HG02840 (cell line): ENCODE measurements around the gene GRB2.

Experiments
- ATAC-seq: cut with Tn5 transposase; IDR thresholded peaks from one replicate; pipeline ENCODE4 v1.9.1; 2021; ENCODE audit warnings: mild to moderate bottlenecking, moderate library complexity, moderate number of reproducible peaks; ENCODE audit not compliant: unreplicated experiment, low FRiP score

Gene GRB2

DNA sequence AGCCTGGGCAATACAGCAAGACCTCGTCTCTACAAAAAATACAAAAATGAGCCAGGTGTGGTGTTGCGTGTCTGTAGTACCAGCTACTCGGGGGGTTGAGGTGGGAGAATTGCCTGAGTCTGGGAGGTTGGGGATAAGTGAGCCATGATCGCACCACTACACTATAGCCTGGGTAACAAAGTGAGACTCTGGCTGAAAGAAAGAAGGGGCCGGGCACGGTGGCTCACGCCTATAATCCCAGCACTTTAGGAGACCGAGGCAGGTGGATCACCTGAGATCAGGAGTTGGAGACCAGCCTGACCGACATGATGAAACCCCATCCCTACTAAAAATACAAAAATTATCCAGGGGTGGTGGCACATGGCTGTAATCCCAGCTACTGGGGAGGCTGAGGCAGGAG is 10.5 kb upstream of the GRB2 start:
- no peak for ATAC-seq

DNA sequence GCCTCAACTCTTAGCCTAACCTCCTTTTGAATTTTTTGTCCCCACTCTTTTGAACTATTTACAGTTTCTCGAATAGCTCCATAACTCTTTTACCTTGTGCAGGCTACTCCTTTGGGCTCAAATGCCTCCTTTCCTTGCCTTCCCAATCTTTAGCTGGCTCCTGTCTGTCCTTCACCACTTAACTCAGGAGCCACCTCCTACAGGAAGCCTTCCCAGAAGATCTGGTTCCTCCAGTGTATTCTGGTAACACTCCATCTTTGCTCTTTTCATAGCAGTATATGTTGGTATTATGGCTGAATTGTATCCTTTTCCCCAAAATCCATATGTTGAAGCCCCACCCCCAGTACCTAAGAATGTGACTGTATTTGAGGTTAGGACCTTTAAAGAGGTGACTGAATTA is 9.0 kb upstream of the GRB2 start:
- ATAC-seq, result no peak

DNA sequence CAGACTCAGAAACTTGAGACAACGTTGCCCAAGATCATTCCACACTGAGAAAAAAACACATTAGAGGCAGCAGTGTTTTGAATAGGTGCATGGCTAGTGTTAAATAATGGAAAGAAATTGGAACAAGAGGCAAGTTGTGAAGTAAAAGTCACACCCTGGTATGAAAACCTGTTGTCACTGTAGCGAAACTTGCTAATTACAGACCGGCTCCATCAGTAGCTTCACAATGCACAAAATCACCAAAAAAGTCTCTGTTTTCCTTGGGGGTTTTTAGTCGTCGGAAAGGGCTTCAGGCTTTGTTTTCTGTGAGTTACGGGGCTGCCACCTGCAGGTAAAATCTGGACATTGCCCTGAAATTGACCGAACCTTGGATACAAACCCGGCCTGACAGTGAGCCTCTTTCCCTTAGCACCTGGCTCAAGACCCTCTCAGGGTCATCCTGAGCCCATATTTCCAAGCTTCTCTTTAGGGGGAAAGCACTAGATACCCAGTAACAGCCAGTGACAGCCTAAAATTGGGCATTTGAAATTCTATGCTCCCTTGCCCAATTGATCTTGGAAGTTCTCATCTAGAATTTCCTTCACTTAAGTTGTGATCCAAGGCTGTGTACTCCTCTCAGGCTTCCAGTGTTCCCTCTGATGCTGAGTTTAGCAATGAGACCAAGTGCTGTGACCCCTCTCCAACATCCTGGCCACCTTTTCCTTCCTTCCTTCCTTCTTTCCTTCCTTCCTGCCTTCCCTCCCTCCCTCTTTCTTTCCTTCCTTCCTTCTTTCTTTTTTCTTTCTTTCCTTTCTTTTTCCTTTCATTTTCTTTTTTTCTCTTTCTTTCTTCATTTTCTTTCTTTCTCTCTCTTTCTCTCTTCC is 7.2 kb upstream of the GRB2 start:
- ATAC-seq, result peak; percentile 59

DNA sequence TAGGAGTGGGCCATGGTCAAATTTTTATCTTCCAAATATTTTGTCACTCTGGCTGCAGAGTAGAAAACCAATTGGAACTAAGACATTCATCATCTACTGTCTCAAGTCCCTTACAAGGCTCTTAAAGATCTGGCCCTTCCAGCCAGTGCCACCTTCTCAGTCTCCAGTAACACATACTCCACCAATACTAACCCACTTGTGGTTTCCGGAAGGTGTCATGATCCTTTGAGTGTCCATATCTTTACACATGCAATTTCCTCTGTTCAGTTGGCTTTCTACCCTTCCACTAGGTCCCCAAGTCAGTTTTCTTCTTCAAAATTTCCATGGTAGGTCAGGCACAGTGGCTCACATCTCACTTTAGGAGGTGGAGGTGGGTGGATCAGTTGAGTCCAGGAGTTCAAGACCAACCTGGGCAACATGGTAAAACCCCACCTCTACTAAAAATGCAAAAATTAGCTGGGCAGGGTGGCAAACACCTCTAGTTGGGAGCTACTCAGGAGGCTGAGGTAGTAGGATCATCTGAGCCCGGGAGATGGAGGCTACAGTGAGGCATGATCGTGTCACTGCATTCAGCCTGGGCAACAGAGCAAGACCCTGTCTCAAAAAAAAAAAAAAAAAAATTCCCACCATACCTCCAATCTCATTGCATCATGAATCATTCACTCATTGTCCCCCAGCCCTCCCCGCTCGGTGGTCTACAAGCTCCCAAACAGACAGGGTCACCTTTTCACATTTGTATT is 6.0 kb upstream of the GRB2 start:
- ATAC-seq, result no peak

DNA sequence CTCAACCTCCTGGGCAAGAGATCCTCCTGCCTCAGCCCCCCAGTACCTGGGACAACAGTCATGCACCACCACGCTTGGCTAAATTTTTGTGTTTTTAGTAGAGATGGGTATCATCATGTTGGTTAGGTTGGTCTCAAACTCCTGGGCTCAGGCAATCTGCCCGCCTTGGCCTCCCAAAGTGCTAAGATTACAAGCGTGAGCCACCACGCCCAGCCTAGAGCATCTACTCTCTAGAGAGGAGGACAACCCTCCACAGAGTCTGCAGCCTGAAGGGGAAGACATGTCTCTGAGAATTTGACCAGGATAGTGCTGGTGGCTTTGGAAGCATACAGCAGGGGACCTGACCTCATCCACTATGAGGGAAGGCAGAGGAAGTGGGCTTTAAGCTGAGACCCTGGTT is 4.7 kb upstream of the GRB2 start:
- ATAC-seq, result no peak

DNA sequence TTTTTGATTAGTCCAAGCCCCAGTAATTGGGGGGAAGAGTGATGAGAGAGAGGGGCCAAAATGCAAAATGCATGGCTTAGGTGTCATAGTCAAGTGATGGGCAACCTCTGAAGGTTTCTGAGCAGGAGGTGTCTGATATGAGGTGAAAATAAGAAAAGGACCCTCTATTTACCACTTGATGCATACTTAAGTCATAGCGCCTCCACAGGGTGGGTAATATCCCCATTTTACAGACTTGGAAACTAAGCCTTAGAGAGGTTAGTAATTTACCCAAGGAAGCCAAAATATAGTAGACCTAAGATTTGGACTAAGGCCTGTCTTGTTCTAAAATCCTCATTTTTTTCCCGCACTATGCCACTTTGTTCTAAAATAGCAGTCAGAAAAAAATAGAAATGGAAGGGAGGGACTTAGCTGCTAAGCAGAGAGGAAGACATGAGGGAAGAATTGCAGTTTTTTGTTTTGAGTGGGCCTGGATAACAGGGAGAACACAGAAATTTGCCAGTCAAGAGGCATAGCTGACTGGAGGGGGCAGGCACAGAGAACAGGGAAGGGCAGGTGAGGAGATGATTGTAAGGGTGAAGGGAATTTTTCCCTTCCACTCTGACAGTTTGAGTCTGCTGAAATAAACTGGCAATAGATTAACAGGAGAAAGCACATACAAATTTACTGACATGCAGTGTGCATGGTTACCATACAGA is 2.3 kb upstream of the GRB2 start:
- no peak for ATAC-seq

DNA sequence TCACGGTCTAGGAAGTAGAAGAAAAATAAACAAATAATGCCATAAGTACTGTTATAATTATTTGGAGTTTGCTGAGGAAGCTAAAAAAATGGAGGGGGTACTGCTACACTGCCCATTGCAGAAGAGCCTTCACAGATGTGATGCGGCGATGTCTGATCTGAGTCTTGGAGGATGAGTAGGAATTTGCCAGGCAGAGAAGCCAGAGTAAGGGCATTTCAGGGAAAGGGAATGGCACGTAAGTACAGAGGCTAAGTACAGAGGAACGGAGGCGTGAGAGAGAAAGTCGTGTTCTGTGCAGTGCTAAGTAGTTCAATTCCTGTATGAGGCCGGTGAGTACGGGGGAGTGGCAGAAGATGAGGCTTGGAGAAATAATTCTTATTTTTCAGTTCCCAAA is 741 bp upstream of the GRB2 start:
- no peak for ATAC-seq

DNA sequence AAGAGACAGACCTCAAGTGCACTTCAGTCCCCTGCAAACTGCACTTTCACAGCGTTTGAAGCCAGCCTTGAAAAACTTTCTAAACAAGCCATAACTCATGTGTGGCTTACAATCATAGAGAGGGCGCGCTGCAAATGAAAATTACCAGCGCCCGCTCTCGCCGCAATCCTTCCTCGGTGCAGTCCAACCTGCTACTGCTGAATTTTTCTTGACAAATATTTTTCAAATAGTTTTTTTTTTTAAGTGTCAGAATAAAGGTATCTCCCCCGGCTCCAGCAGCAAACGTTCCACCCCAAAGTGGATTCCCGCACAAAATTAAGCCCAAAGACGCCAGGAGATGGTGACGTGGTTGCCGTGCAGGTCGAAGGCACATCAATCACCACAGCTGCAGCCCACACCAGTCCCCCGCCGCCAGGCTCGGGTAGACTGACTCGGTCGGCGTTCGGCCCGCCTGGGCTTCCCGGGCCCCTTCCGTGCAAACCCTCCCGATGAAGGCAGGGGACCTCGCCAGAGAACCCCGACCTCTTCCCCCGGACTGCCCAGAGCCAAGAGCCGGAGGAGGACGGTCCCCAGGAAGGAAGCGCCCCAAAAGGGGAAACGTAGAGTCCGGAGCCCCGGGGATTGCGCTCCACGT is 630 bp downstream of the GRB2 start:
- peak; percentile 25 for ATAC-seq

DNA sequence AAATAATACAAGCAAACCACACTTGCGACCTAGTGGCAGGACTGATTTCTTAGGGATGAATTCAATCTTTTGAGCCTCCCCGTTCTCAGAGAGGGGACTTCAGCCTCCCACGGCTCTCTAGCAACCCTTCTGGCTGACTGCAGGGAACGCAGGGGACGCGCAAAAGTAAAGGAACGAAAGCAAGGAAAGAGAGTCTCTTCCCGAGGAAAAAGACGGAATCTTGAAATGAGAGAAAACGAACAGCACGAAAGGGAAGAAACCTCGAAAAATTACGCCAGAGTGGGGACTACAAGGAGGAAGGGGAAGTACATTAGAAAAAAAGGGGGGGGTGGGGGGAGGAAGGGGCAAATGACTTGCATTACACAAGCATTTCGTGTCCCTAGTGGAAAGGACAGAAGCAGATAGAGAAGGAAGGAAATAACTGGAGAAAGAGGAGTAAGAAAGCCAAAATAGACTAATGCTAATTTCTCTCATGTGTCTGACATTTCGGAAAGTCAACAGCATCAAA is 1.2 kb downstream of the GRB2 start:
- ATAC-seq, result no peak

DNA sequence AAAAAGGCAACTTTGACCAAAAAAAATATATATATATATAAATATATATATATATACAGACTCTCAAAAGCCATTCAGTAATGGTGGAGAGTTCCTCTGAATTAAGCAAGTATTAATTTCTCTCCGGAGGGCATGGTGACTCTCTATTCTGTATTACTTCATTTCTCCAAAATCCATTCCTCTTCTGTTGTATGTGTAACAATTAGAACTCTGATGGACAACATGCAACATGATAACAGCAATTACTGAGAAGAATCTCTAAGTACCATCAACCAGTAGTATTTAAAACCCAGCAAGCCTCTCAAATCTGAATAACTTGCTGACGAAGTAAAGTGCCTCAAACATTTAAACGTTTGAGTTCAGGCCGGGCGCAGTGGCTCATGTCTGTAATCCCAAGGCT is 2.3 kb downstream of the GRB2 start:
- no peak for ATAC-seq

DNA sequence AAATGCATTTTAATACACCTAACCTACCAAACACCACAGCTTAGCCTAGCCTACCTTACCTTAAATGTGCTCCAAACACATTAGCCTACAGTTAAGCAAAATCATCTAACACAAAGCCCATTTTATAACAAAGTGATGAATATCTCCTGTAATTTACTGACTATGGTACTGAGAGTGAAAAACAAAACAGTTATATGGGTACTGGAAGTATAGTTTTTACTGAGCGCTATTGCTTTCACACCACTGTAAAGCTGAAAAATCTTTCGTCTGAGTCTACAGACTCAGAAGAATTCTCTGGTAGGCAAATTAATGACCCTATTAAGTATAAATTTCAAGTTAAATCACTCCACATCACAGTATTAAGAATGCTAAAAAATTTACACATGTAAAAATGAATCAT is 3.5 kb downstream of the GRB2 start:
- no peak for ATAC-seq

DNA sequence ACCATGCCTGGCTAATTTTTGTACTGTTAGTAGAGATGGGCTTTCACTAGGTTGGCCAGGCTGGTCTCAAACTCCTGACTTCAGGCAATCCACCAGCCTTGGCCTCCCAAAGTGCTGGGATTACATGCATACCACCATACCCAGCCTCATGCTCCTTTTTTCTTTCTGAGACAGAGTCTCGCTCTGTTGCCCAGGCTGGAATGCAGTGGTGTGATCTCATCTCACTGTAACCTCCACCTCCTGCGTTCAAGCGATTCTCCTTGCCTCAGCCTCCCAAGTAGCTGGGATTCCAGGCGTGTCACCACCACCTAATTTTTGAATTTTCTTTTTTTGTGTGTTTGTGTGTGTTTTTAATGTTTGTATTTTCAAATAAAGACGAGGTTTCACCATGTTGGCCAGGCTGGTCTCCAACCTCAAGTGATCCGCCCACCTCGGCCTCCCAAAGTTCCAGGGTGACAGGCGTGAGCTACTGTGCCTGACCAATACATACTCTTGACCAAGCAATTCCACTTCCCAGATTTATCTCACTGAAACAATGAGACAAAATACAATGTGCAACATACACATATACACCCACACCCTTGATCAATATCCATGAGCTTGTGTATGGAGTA is 5.0 kb downstream of the GRB2 start:
- no peak for ATAC-seq

DNA sequence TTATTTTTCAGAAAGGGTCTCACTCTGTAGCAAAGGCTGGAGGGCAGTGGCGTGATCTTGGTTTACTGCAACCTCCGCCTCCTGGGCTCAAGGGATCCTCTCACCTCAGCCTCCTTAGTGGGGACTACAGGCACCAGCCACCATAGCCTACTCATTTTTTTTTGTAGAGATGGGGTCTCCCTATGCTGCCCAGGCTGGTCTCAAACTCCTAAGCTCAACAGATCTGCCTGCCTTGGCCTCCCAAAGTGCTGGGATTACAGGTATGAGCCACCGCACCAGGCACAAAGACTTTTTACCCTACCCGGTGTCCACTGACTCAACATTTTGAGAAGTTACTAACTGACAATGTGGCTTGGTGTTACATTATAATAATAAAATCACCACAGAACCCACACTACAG is 7.2 kb downstream of the GRB2 start:
- ATAC-seq, result no peak

DNA sequence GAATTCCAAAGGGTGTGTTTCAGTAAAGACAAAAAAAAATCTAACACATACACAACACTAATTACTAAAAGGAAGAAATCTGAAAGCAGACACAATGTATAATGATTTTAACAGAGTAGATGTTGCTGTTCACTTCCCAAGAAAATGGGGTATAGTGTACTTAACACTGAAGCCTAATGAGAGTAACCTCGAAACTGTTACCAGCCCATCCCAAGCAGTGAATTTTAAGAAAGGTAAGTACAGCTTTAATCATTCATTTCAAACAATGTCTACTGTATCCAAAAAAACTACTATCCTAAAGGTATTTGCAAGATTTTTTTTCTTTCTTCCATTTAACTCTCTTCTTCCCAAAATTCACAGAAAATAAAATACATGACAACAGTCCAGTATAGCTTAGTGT is 8.3 kb downstream of the GRB2 start:
- no peak for ATAC-seq

DNA sequence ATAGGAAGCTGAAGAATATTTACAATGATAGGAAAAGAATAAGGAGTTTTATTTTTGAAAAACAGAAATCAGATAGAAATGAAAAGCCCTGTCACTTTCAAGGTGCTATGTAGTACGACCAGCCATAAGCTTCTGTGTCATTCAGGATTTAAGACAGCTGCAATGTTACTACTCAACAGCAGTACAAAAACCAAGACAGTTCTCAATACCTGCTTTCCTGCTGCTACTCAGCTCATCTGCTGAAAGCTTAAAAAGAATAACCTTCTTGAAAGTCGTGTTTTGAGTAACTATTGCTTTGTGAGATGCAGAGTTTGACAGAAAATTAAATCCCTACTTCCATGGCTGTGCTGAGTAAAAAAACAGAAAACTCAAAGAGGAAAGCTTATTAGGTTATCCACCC is 8.7 kb downstream of the GRB2 start:
- no peak for ATAC-seq

DNA sequence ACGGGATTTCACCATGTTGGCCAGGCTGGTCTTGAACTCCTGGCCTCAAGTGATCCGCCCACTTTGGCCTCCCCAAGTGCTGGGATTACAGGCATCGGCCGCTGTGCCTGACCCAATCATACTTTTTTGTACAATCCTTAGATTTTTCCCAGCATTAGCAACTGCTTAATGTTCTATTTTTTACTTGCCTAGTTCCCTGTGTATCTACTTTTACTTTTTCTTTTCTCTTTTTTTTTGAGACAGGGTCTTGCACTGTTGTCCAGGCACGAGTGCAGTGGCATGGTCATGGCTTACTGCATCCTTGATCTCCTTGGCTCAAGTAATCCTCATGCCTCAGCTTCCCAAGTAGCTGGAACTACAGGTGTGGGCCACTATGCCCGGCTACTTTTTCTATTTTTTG is 9.5 kb downstream of the GRB2 start:
- ATAC-seq, result no peak

DNA sequence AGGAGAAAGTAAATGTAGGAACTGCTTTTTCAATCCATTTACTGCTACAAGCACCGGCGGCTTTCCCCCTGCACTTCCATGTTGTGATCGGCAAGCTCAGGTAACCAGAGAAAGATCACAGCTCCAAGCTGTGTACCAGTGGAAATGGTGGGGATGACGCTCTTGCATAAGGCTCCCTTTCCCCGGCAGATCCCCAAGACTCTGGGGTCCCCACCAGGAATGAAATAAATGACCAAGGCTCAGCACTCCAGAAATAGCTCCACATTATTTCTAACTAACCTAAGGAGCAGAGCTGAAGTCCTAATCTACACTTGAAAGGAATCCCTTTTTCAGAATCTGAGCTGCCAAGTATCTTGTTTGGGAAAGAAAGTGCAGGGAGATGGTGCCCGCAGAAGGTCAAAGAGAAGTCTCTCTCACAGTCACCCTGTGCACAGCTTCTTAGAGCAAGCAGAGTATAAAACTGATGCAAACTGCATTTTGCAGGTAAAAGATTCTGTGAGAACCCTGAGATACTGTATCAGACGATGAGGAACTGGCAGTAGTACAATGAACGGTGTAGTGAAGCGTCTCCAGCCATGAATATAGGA is 11.1 kb downstream of the GRB2 start:
- ATAC-seq, result no peak

DNA sequence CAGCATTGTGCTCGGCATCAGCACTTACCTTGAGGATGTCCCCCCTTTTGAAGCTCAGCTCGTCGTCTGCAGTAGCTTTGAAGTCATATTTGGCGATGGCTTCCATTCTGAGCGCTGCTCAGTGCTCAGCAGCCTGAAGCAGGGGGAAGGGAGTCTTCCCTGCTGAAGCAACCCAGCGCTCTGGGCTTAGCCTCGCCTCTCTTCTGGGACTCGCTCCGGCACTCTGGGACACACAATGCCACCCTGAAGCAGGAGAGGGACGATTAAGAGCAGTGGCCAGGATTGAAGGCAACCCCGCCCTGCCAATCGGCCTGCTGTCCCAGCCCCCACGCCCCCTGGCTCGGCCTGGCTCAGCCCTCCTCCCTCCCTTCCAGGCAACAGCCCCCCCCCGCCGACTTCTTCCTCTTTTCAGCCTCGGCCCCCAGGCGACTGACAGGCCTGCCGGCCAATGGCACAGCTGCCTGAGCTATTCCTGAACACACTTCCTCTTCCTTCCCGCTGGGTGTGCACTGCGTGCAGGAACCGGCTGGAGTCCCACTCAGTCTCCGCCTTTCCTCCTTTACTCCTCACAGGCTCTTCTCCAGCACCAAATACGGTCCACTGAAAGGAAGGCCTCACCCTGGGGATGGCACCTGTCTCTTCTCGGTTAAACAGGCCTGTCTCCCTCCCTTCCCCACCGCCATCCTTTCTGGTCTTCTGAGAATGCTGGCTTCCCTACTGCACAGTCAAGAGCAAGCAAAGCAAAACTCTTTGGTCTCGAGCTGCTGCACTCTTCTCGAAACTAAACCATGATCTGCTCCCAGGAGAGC is 11.8 kb downstream of the GRB2 start:
- ATAC-seq, result peak; percentile 61

DNA sequence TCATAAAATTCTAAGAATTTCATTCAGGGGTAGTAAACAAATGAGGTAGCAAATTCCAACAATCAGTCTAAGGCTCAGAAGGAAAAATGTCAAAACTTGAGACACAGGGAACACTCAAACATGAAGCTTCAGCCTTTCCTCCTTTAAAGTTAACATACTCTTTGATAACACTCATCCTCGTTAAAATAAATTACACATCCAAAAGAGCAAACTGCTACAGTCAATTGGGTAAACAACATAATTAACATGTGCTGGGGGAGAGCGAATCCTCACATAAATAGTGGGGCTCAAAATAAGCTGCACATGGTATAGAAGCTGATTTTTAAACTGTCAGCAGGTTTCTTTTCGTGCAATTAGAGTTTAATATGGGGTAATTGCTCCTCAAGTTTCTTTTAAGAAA is 12.9 kb downstream of the GRB2 start:
- no peak for ATAC-seq
